ENCODE data around the gene ATP11A. TPM values are rescaled to one million over a fixed set of nuclear protein-coding genes. Genes with fewer than 3 reads are reported as not detected.

The ATP11A gene
- total RNA-seq, 1 donor from 2014 or later: 96.5 TPM

DNA sequence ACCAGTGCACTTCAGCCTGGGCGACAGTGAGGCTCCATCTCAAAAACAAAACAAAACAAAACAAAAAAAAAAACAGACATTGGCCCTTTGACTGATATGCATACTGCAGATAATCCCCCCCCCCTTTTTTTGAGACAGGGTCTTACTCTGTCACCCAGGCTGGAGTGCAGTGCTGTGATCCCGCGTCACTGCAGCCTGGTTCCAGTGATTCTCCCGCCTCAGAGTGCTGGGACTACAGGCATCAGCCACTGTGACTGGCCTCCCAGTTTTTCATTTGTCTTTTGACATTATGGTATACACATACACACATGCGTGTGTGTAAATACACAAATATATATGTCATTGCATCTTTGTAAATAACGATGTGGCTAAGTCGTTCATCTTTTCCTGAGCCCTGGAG lies 61.8 kb downstream of the ATP11A start:
- DNase-seq (ENCODE audit: low spot score): no peak
- intact Hi-C loops (cut with DNase I): no loop called here

DNA sequence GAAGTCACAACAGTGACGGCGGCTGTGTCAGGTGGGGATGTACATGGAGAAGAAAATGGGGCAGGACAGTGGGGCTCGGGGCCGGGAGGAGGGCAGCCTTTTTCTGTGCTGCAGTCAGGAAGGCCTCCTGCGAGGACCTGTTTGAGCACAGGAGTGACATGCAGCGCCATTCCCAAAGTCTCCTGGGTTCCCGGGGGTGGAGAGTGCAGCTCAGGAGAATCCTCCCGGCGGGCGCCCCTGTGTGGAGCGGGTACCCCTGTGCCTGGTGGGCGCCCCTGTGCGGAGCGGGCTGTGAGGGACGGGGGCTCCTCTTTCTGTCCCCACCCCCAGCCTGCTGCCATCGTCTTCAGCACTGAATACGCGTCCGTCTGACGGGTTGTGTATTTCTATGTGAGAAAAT lies 62.4 kb downstream of the ATP11A start:
- intact Hi-C loops (cut with DNase I): no loop called here
- DNase-seq (ENCODE audit: low spot score): no peak

- no peak for DNase-seq (ENCODE audit: low spot score)
- intact Hi-C loops (cut with DNase I): no loop called here
These were observed 63.1 kb downstream of the ATP11A start for GRCh38 chr13:112752711-112753541.

DNA sequence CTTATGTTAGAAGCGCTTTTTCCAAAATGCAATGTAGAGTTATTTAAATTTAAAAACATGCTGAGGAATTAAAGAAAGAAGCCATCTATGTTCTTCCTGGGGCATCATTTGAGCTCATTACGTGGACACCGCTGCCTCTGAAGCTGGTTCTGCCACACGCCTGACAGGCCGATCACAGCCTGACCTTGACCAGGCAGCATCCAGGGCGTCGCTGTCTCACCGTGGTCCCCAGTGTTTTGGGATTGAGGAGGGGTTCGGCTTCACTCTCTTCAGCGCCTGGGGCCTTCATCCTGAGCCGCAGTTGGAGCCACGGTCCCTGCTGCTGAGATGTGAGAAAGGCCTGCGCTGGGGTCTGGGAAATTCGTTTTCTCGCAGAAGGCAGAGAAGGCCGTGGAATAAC lies 64.0 kb downstream of the ATP11A start:
- intact Hi-C loops (cut with DNase I): no loop called here
- no peak for DNase-seq (ENCODE audit: low spot score)

- DNase-seq (ENCODE audit: low spot score): no peak
- intact Hi-C loops (cut with DNase I): no loop called here
These were observed 64.6 kb downstream of the ATP11A start for GRCh38 chr13:112754281-112755025.

DNA sequence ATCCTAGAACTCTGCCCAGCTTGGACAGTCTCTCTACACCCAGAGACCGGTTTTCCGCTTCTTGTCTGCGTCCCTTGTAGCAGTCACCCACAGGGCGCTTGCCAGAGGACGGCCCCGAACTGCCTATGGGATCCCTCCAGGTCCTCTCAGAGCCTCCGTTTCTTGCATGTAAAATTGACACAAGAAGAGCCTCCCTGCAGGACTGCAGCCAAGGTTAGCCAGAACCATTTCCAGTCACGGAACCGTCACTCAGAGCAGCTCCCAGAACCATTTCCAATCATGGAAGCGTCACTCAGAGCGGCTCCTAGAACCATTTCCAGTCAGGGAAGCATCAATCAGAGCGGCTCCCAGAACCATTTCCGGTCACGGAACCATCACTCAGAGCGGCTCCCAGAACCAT lies 65.5 kb downstream of the ATP11A start:
- intact Hi-C loops (cut with DNase I): no loop called here
- no peak for DNase-seq (ENCODE audit: low spot score)

GRCh38 chr13:112756081-112756480 lies 66.2 kb downstream of the ATP11A start:
- intact Hi-C loops (cut with DNase I): no loop called here
- no peak for DNase-seq (ENCODE audit: low spot score)

DNA sequence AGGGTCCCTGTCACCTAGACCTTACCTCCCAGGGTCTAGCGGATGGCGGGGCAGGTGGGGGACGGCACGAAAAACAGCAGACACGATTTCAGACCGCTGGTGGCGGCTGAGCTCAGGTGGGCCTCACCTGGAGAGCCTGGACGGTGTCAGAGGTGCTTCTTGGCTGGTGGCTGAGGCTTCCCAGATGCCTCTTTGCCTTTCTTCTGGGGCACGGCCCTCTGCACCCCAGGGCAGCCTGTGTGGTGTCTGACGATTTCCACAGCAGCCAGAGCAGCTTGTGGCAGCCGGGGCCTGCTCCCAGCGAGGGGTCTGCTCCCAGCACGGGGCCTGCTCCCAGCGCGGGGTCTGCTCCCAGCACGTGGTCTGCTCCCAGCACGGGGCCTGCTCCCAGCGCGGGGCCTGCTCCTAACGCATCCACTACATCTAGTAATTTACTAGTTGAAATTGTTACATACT lies 66.7 kb downstream of the ATP11A start:
- DNase-seq (ENCODE audit: low spot score): no peak
- intact Hi-C loops (cut with DNase I): no loop called here

- DNase-seq (ENCODE audit: low spot score): no peak
- intact Hi-C loops (cut with DNase I): no loop called here
These were observed 67.3 kb downstream of the ATP11A start for GRCh38 chr13:112756967-112757758.

- intact Hi-C loops (cut with DNase I): no loop called here
- no peak for DNase-seq (ENCODE audit: low spot score)
These were observed 67.9 kb downstream of the ATP11A start for GRCh38 chr13:112757759-112758086.

DNA sequence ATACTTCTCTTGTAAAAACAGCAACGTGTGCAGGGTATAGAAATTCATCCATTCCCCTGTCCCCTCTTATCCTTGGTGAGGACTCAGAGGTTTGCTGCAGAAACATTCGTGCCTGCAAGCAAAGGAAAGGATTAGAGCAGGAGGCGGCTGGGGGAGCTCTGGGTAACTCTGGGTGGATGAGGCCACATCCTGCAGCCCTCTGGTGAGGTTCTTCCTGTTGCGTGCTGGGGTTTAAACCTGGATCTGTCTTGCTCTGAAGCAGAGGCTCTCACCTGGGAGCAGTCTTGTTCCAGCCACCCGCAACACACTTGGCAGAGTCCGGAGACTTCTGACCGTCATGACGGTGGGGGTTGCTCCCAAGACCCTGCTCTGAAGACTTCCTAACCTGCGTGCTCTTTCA lies 69.2 kb downstream of the ATP11A start:
- no peak for DNase-seq (ENCODE audit: low spot score)
- intact Hi-C loops (cut with DNase I): no loop called here

- intact Hi-C loops (cut with DNase I): no loop called here
- no peak for DNase-seq (ENCODE audit: low spot score)
These were observed 70.0 kb downstream of the ATP11A start for GRCh38 chr13:112759827-112760226.

DNA sequence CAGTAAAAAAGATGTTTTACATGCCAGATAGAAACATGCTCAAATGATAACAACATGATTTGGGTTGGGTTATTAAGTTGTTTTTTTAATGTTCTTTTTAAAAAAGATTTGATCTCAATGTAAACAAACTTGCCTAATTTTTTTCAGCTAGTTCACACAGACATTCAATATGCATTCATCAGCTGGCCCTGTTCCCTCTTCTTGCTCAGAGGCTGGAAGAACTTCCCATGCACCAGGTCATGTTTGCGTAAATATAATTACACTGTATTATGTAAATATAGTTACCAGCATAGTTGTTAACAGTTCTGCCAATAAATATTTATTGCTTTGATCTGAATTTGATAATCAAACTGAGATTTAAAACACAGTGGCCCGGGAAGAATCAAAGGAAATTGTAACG lies 70.6 kb downstream of the ATP11A start:
- intact Hi-C loops (cut with DNase I): no loop called here
- DNase-seq (ENCODE audit: low spot score): no peak

DNA sequence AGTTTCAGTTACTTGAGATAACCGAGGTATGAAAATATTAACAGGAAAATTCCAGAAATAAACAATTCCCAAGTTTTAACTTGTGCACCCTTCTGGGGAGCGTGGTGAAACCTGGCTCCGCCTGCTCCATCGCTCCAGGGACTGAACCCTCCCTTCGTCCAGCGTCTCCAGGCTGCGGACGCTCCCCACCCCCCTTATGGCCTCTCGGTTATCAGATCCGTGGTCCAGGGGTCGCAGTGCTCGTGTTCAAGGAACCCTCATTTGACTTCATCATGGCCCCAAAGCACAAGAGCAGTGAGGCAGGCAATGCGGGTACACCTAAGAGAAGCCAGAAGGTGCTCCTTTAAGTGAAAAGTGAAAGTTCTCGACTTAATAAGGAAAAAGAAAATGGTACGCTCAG lies 71.1 kb downstream of the ATP11A start:
- intact Hi-C loops (cut with DNase I): no loop called here
- DNase-seq (ENCODE audit: low spot score): no peak

DNA sequence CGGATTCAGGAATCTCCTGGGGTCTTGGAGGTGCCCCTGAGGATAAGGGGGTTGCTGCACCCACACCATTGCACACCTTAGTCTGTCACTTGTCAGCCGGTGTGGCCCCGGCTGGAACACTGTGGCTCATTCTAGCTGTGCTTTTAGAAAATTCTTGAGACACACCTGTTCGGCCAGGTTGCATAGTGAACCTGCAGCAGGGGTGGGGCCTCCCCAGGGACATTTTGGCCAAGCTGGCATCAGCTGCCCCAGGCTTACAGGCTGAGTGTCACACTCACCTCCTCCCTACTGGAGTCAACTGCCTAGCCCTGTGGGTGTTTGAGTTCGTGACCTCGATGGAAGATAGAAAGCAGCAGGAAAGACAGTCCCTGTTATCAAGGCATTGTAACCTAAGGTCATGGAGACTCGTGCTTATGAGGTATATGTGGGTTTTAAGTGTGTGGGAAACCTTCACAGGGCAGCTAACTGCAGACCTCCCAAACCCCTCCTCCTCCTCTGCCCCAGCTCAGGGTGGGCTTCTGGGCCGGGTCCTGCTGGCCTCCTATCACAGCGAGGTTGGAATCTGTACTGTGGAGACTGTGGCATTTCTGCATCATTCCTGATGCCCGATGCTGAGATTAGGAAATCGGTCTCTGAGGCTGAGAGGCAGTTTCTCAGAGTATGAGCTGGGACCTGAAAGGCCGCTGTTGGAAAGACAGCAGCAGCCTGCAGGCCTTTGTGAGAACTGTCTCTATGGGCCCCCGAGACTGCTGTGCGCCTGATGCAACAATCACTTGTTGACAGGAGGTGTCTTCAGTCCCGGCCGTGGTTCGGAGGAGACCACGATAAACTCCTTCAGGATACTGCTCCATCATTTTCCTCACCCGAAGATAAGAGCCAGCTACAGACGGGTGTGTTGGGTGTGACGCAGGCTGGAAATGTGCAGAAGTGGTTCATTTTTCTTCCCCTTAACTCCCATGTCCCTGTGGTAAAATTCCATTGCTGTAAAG lies 72.2 kb downstream of the ATP11A start:
- DNase-seq (ENCODE audit: low spot score): no peak
- intact Hi-C loops (cut with DNase I): no loop called here

GRCh38 chr13:112762690-112763080 lies 72.8 kb downstream of the ATP11A start:
- intact Hi-C loops (cut with DNase I): no loop called here
- DNase-seq (ENCODE audit: low spot score): no peak

DNA sequence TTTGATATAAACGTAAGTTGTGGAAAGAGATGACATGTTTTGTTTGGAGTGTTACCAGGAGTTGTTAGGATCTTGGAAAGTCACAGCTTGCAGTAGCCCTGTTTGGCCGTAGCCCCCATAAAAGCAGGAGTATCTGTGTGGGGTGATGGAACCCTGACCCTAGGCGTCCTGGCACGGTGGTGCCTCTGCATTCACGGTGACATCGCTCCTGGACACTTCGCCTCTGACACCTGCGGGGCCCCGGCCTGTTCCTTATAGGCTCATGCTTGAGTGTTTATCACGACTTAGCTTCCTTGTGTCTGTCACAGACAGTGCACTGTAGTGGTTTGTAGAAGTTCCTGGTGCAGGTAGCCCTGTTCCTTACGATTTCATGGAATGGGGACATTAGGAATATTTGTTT lies 74.2 kb downstream of the ATP11A start:
- no peak for DNase-seq (ENCODE audit: low spot score)
- intact Hi-C loops (cut with DNase I): no loop called here

DNA sequence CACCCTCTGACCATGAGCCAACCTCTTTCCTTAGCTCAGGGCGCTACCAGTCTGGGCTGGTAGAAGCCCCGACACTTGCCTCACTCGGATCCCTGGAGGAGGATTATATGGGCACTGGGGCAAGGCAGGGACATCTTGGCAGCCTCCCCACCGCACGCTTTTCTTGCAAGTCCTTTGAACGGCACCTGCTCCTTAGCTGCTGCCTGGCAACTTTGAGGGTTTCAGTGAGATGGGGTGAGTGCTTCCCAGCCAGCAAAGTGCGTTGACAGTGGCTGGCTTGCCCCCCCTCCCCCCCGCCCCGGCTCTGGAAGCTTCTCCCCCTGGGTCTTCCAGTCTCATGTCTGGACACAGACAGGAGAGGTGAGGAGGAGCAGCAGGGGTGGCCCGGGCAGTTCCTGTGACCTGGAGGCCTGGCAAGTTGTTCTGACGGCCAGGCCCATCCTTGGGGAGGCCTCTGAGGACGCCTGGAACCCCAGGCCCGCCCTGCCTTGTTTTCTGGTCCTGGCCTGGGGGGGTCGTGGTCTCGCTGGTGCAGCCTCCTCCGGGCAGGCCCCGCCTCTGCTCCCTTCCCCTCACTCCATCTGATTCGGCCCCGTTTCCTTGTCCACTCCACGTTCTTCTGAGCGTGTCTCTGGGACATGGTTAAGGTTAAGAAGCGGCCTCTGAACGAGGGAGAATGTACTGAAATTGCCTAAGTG lies 75.2 kb downstream of the ATP11A start:
- no peak for DNase-seq (ENCODE audit: low spot score)
- intact Hi-C loops (cut with DNase I): no loop called here

DNA sequence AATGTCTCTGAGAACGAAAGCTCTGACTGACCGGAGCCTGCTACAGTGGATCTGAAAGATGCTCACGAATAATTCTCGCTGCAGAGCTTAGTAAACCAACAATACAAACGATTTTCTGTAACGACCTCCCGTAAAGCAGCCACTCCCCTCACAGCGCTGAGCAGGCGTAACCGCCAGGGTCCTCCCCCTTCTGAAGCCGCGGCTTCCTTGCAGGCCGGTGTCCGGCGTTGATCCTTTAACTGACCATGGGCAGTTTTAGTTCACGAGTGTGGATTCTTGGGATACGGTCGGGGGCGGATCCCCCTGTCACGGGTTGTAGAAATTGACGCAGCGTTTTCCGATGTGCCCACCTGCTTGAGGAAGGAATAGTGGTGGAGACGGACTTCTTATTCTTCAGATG lies 75.9 kb downstream of the ATP11A start:
- intact Hi-C loops (cut with DNase I): no loop called here
- DNase-seq (ENCODE audit: low spot score): no peak
